H1 (cell line): ENCODE data around the gene INPP4B. TPM values are rescaled to one million over a fixed set of nuclear protein-coding genes. Genes with fewer than 3 reads are reported as not detected.
"Not testable (repeated sequence)": the region's sequence is repeated elsewhere in the genome, so short reads cannot be mapped to it uniquely, and the experiment has no call there.

Experiments used
- CTCF ChIA-PET: fragments of 300-600 bp; sonication (Branson Sonifier 250); formaldehyde crosslinking; loops from one replicate; lab custom pipeline; 2021; ENCODE audit not compliant: partially characterized antibody; lab: Charles Lee
- POLR2A ChIA-PET: fragments of 300-600 bp; sonication (Branson Sonifier 250); formaldehyde crosslinking; loops from one replicate; lab custom pipeline; 2021; ENCODE audit warnings: inconsistent platforms; ENCODE audit not compliant: partially characterized antibody; lab: Charles Lee
- DNase-seq, 2 experiments: peaks; one replicate each; pipeline versions ENCODE4 v3.0.0 to v3.0.0-alpha.2; 2010 to 2022; ENCODE audit warnings: low spot score in 2 of 2, low read depth in 1 of 2, mixed read lengths in 1 of 2
- FAIRE-seq: peaks from 2 replicates; lab custom pipeline; 2011; peaks lifted over from hg19 to GRCh38; lab: Jason Lieb, UNC
- H2AFZ ChIP-seq: 2 replicates; pipeline ENCODE4 v1.8.1; 2012; ENCODE audit warnings: low read length, inconsistent platforms
- H2AK5ac ChIP-seq: 2 replicates; pipeline ENCODE4 v1.6.1; 2013; ENCODE audit warnings: low read depth, low read length
- H2BK120ac ChIP-seq: replicated peaks from 2 replicates; pipeline ENCODE3; 2013; ENCODE audit warnings: low read depth, low read length, inconsistent platforms
- H2BK12ac ChIP-seq: 2 replicates; pipeline ENCODE4 v1.6.1; 2013; ENCODE audit warnings: low read depth, low read length
- H2BK15ac ChIP-seq: 2 replicates; pipeline ENCODE4 v1.6.1; 2013; ENCODE audit warnings: low read length
- H2BK20ac ChIP-seq: 2 replicates; pipeline ENCODE4 v1.6.1; 2013; ENCODE audit warnings: low read length
- H2BK5ac ChIP-seq: 2 replicates; pipeline ENCODE4 v1.6.1; 2013; ENCODE audit warnings: low read depth, low read length
- H3K14ac ChIP-seq: 2 replicates; pipeline ENCODE4 v1.6.1; 2013; ENCODE audit warnings: inconsistent platforms; ENCODE audit not compliant: insufficient read length
- H3K18ac ChIP-seq: 2 replicates; pipeline ENCODE4 v1.6.1; 2013; ENCODE audit warnings: low read length; ENCODE audit errors: extremely low read depth
- H3K23ac ChIP-seq: 2 replicates; pipeline ENCODE4 v1.6.1; 2013; ENCODE audit warnings: inconsistent platforms; ENCODE audit not compliant: insufficient read length
- H3K23me2 ChIP-seq: 2 replicates; pipeline ENCODE4 v1.6.1; 2013; ENCODE audit warnings: low read depth, low read length
- H3K27ac ChIP-seq: 2 replicates; pipeline ENCODE4 v1.6.1; 2011; ENCODE audit warnings: low read depth, low read length, inconsistent platforms
- H3K27me3 ChIP-seq, 4 experiments: replicated peaks in 1 of 4; 1 replicate in 1 of 4; 2 replicates in 3 of 4; pipeline versions ENCODE4 v1.6.1 to v1.8.1; 2011 to 2013; ENCODE audit warnings: low read length in 3 of 4, mild to moderate bottlenecking in 3 of 4, inconsistent platforms in 2 of 4, mixed read lengths in 2 of 4, moderate library complexity in 1 of 4; ENCODE audit not compliant: control insufficient read depth in 3 of 4, insufficient read depth in 3 of 4; ENCODE audit errors: extremely low read depth in 1 of 4
- H3K36me3 ChIP-seq, 4 experiments: 2 replicates each; pipeline versions ENCODE4 v1.6.1 to v1.8.1; 2011 to 2013; ENCODE audit warnings: mild to moderate bottlenecking in 4 of 4, low read length in 3 of 4, moderate library complexity in 2 of 4, control low read depth in 1 of 4, inconsistent platforms in 1 of 4; ENCODE audit not compliant: insufficient read depth in 4 of 4, control insufficient read depth in 2 of 4
- H3K4ac ChIP-seq: replicated peaks from 2 replicates; pipeline ENCODE3; 2013; ENCODE audit warnings: low read length, low read depth, mixed read lengths, inconsistent platforms; ENCODE audit not compliant: insufficient read length
- H3K4me1 ChIP-seq, 4 experiments: replicated peaks in 1 of 4; 1 replicate in 1 of 4; 2 replicates in 3 of 4; pipeline versions ENCODE4 v1.6.1 to v1.8.1; 2011 to 2013; ENCODE audit warnings: low read length in 3 of 4, inconsistent platforms in 2 of 4, mixed read lengths in 1 of 4; ENCODE audit not compliant: insufficient read depth in 4 of 4, control insufficient read depth in 3 of 4
- H3K4me2 ChIP-seq, 2 experiments: 2 replicates each; pipeline versions ENCODE4 v1.6.1 to v1.8.1; 2011 to 2013; ENCODE audit warnings: low read depth in 2 of 2, low read length in 2 of 2, control low read depth in 1 of 2, inconsistent platforms in 1 of 2, mild to moderate bottlenecking in 1 of 2; ENCODE audit not compliant: insufficient read depth in 1 of 2
- H3K4me3 ChIP-seq, 4 experiments: fragments of 200-600, 300-600 bp in 1 of 4; sonication (generic), shearing (Covaris generic), sonication (Bioruptor Twin) in 1 of 4; 2 replicates each; pipeline versions ENCODE4 v1.5.1 to v1.8.1; 2011 to 2016; ENCODE audit warnings: low read length in 4 of 4, low read depth in 3 of 4, control low read depth in 2 of 4, inconsistent platforms in 2 of 4, mild to moderate bottlenecking in 2 of 4, mixed read lengths in 1 of 4, moderate library complexity in 1 of 4; ENCODE audit not compliant: insufficient read depth in 2 of 4; ENCODE audit errors: extremely low read depth in 1 of 4
- H3K56ac ChIP-seq: replicated peaks from 2 replicates; pipeline ENCODE3; 2013; ENCODE audit warnings: low read depth, mild to moderate bottlenecking, mixed read lengths, low read length, inconsistent platforms; ENCODE audit not compliant: insufficient read length
- H3K79me1 ChIP-seq: 2 replicates; pipeline ENCODE4 v1.6.1; 2013; ENCODE audit warnings: low read depth, low read length, control low read depth
- H3K79me2 ChIP-seq, 2 experiments: 2 replicates each; pipeline versions ENCODE4 v1.6.1 to v1.8.1; 2012 to 2013; ENCODE audit warnings: low read length in 2 of 2, mild to moderate bottlenecking in 2 of 2, inconsistent platforms in 1 of 2; ENCODE audit not compliant: insufficient read depth in 2 of 2, control insufficient read depth in 1 of 2
- H3K9ac ChIP-seq, 4 experiments: replicated peaks in 1 of 4; 1 replicate in 1 of 4; 2 replicates in 3 of 4; pipeline versions ENCODE4 v1.6.1 to v1.8.1; 2011 to 2013; ENCODE audit warnings: low read depth in 3 of 4, low read length in 3 of 4, control low read depth in 2 of 4, mild to moderate bottlenecking in 2 of 4, moderate library complexity in 2 of 4, inconsistent platforms in 1 of 4; ENCODE audit errors: extremely low read depth in 1 of 4
- H3K9me3 ChIP-seq, 2 experiments: 2 replicates each; pipeline versions ENCODE4 v1.6.1 to v1.8.1; 2012 to 2013; ENCODE audit warnings: mild to moderate bottlenecking in 2 of 2, moderate library complexity in 2 of 2, control low read depth in 1 of 2, inconsistent platforms in 1 of 2, low read depth in 1 of 2, low read length in 1 of 2, mixed read lengths in 1 of 2; ENCODE audit not compliant: insufficient read depth in 2 of 2
- H4K20me1 ChIP-seq, 2 experiments: replicated peaks in 1 of 2; 2 replicates each; pipeline versions ENCODE3 to v1.8.1; 2011 to 2013; ENCODE audit warnings: inconsistent platforms in 2 of 2, low read length in 2 of 2, mild to moderate bottlenecking in 1 of 2; ENCODE audit not compliant: insufficient read depth in 2 of 2, control insufficient read depth in 1 of 2
- H4K5ac ChIP-seq: 2 replicates; pipeline ENCODE4 v1.6.1; 2013; ENCODE audit warnings: low read length, low read depth, mixed read lengths, inconsistent platforms; ENCODE audit not compliant: insufficient read length
- H4K8ac ChIP-seq: 2 replicates; pipeline ENCODE4 v1.8.0; 2013; ENCODE audit warnings: mild to moderate bottlenecking, moderate library complexity, low read length, inconsistent platforms; ENCODE audit not compliant: insufficient read depth; ENCODE audit errors: extremely low read depth
- H4K91ac ChIP-seq: replicated peaks from 2 replicates; pipeline ENCODE3; 2013; ENCODE audit warnings: low read length, mixed read lengths, inconsistent platforms; ENCODE audit not compliant: insufficient read length
- WGBS, 2 experiments: shearing (Covaris generic) in 1 of 2; methylation state at CpG; one replicate each; pipeline versions ENCODE4 v1.1.6 to v1.1.7; 2013 to 2015; ENCODE audit warnings: low lambda C conversion rate in 2 of 2, mixed read lengths in 2 of 2, inconsistent platforms in 1 of 2, low coverage in 1 of 2, missing lambda C conversion rate in 1 of 2; ENCODE audit not compliant: insufficient replicate concordance in 2 of 2, insufficient coverage in 1 of 2, insufficient read length in 1 of 2; ENCODE audit errors: extremely low coverage in 1 of 2, missing lambda C conversion rate in 1 of 2; 5-methylcytosine and 5-hydroxymethylcytosine counted together
- polyA plus RNA-seq, 7 experiments: library from polyadenylated mRNA; depleted of rRNA in 3 of 7; stranded (reverse) in 5 of 7; unstranded in 2 of 7; fragments of >200 nt in 5 of 7; fragments of 200-250 nt in 2 of 7; gene quantifications; 1 replicate in 5 of 7; 2 replicates in 1 of 7; 4 replicates in 1 of 7; pipeline versions ENCODE4 v1.2.1 to v1.2.3, GENCODE V29; 2011 to 2013; ENCODE audit warnings: missing spikeins in 2 of 7, mixed read lengths in 2 of 7
- total RNA-seq: library from RNA; stranded (reverse); fragmentation: NEBNext Ultra II Directional; extraction: Animal tissue kit (Norgen Biotek cat#: 25700); gene quantifications from 2 replicates; pipeline ENCODE4 v1.2.1, GENCODE V29; 2021

Gene INPP4B
- total and polyA plus RNA-seq, 2 of the 8 experiments (the other 6 are each of a cell fraction or from before 2014, with no cell fraction given), result 0.11 to 0.54 TPM

- H3K9me3 ChIP-seq, POLR2A ChIA-PET, H3K4me3 ChIP-seq, H3K9ac ChIP-seq, H2BK15ac ChIP-seq, H4K8ac ChIP-seq, H3K18ac ChIP-seq, H2BK12ac ChIP-seq, H3K36me3 ChIP-seq, H3K27me3 ChIP-seq, H3K4ac ChIP-seq, H3K79me2 ChIP-seq, H4K91ac ChIP-seq, H3K23ac ChIP-seq, H3K4me1 ChIP-seq, H3K27ac ChIP-seq, CTCF ChIA-PET, H2BK120ac ChIP-seq, H3K79me1 ChIP-seq, H4K5ac ChIP-seq, DNase-seq, FAIRE-seq, H3K4me2 ChIP-seq, H4K20me1 ChIP-seq, H3K14ac ChIP-seq, H2AFZ ChIP-seq, H3K56ac ChIP-seq, H2BK20ac ChIP-seq, H3K23me2 ChIP-seq, H2AK5ac ChIP-seq, H2BK5ac ChIP-seq: not testable (repeated sequence)
- 90% methylated on average over 2 of the region's 2 CpGs; no CpG with 5 or more reads in 1 of the 2 experiments for WGBS, 2 experiments
Measured at GRCh38 chr4:142509381-142509780, 336.7 kb downstream of the INPP4B start.
